DMS153 treated with DMSO at 0.1 percent for 48 hours (cell line): ENCODE results near the gene LYPLAL1.
A peak's percentile ranks its signal among the peaks of the same experiment; 100 is the strongest.

Experiments
- DNase-seq: peaks from one replicate; lab custom pipeline; 2025; ENCODE audit not compliant: unreplicated experiment; lab: John Stamatoyannopoulos, UW

Gene LYPLAL1

DNA sequence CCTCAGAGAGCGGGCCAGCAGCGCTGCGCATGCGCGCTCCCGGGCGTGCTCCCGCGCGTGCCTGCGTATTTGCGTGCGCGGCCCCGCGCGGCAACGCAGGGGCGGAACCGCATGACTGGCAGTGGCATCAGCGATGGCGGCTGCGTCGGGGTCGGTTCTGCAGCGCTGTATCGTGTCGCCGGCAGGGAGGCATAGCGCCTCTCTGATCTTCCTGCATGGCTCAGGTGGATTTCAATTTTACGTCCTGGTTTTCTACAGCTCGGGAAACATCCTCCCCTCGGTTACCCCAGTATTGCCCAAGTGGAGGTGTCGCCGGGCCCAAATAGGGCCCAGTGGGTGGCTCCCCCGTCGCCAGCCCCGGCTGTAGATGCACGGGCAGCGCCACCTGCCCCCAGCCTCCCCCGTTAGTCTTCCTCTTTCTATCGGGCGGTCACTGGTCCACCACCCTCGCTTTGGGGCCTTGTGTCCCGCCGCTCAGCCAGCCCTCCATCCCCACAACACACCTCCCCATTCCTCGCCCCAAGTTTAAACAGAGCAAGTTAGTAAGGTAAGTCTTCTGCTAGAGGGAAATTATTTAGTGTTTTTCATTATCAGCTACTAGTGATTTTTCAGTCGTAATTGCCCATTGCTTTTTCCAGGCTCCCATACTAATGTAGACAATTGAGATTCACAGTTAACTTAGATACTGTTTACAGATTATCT lies at the start of gene LYPLAL1:
Gene LYPLAL1 (plus strand): TSS at position 121 of the 702 bp plus-strand sequence. CDS start 13 bp downstream, at position 134.
- peak; percentile 92 for DNase-seq

DNA sequence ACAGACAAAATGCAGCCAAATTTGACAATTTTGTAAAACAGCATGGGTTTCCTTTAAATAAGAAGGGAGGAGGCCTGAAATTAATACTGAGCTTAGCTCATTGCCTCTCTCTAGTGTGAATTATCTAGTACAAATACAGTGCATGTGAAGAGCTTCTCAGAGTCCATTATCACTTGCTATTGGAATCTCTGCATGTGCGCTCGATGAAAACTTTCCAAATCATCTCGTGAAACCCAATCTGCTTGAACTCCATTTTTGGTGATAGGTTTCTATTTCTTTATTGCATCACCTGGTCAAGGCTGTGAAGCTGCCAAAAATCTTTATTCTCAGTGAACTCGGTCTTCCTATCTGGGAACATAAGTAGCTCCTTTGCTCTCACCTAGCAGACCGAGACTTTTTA lies 49.5 kb upstream of the LYPLAL1 start:
- no peak for DNase-seq

DNA sequence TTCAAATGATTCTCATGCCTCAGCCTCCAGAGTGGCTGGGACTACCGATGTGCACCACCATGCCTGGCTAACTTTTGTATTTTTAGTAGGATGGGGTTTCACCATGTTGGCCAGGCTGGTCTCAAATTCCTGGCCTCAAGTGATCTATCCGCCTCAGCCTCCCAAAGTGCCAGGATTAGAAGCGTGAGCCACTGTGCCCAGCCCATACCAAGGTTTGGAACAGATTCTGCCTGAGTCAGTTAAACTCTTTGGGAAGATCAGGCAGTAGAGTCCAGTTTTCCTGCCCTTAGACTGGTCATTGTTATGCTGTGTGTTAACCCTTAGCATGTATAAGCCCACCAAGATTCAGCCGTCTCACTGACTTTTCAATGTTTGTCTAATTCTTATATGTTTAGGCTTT lies 48.3 kb upstream of the LYPLAL1 start:
- DNase-seq: no peak

GRCh38 chr1:219126377-219126776 lies 47.3 kb upstream of the LYPLAL1 start:
- no peak for DNase-seq

GRCh38 chr1:219128957-219129356 lies 44.7 kb upstream of the LYPLAL1 start:
- DNase-seq: no peak

GRCh38 chr1:219130366-219130935 lies 43.2 kb upstream of the LYPLAL1 start:
- no peak for DNase-seq

- DNase-seq: no peak
Observed at GRCh38 chr1:219132939-219133338, 40.7 kb upstream of the LYPLAL1 start.

- DNase-seq: no peak
Observed at GRCh38 chr1:219138747-219139146, 34.9 kb upstream of the LYPLAL1 start.

GRCh38 chr1:219140303-219140877 lies 33.3 kb upstream of the LYPLAL1 start:
- no peak for DNase-seq

DNA sequence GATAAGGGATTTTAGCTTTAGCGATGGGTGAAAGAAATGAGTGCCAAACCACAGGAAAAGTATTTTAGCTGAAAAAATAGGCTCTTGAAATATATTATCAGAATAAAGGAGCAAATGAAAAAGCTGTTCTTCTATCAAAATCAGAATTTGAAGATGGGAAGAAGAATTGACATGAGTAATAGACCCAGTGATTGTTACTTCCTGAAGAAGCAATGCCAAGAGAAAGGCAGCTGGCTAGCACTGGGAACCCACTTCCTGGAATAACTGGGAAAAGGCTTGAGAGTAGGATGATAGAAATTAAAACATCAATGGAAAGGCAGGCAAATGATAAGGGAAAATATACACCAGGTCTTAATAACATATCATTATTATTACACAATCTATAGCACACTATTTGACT lies 29.9 kb upstream of the LYPLAL1 start:
- DNase-seq: no peak

DNA sequence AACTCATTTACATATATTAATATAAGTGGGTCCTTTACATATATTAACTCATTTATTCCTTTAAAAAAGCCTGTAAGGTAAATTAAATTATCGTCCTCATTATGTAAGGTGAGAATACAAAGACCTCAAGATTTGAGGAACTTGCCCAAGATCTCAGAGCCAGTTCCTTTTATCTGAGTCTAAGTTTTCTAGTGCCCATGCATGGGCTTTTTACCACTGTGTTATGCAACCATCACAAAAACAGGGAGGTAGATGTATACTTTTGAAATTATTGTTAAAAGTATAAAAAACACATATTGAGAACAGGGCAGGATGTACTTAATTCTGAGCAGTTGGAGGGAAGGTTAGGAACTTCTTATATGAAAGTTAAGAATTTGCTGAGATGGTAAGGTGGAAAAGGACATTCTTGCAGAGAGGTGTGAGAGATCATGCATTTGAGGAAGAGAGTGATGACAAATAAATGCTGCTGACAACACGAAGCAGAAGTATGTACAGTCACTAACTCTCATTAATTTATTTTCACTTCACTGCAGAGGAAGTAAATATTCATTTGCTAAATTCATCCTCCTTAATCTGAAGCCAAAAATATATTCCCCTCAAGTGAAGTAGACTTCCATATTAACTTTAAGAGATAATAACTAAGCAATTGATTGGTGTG lies 28.9 kb upstream of the LYPLAL1 start:
- no peak for DNase-seq

GRCh38 chr1:219147571-219148019 lies 26.1 kb upstream of the LYPLAL1 start:
- no peak for DNase-seq

GRCh38 chr1:219149009-219149577 lies 24.6 kb upstream of the LYPLAL1 start:
- DNase-seq: no peak

GRCh38 chr1:219149953-219150352 lies 23.7 kb upstream of the LYPLAL1 start:
- no peak for DNase-seq

DNA sequence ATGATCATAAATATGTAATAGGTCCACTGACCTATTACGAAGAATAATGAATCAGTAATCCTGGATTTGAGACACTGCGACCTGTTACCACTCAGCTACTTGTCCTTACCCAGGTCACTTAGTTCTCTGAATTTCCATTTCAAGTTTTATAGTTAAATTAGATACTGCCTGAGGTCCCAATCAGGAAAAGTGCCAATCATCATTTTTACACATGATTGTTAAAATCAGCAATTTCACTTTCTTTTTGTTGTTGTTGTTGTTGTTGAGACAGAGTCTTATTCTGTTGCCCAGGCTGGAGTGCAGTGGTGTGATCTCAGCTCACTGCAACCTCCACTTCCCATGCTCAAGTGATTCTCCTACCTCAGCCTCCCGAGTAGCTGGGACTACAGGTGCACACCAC lies 22.8 kb upstream of the LYPLAL1 start:
- DNase-seq: no peak

DNA sequence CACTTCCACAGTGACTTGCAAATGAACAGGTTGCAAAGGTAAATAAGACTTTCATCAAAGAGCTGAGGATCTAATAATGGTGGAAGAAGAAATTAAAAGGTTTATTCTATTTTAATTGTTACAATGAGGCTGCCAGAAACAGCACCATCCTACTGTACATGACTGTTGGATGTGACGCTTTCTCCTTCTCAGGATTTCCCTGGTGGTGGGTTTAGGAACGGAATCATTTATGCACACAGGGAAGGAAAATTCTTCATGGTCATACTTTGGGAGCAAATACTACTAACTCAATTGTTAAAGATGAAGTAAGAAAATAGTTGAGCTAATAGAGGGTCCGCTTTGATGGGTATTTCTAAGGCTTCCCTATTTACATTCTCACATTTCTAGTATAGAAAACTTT lies 22.2 kb upstream of the LYPLAL1 start:
- no peak for DNase-seq

DNA sequence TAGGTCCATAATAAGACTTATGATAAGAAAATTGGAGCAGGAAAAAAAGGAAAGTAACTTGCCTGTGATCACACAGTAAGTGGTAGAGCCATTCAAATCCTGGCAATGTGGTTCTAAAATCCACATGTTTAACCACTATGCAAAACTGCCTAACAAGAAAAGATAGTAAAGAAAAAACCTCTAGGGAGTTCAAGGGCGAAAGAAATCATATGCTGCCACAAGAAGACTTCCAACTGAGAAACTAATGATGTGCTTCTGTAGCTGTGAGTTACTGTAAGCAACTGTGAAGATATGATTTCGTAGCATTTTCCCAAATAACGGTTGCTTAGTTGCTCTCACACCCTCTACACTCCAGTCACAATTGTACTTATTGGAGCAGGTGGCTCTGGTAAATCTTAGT lies 20.9 kb upstream of the LYPLAL1 start:
- DNase-seq: no peak

DNA sequence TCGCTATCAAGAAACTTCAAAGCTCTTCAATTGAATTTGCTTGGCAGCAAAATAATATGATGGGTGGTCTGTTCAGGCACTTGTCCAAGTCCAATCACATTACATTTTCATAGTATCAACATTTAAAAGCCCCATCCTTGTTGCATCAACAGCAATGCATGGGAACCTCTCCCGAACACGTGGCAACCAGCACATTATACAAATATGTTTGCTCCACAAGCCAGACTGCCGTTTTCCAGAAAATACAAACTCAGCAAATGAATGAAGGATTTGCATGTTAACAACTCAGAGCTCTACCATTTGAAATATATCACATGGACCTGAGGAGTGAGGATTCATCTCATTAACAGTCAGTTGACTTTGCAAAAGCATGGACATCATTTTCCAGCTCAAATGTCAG lies 20.0 kb upstream of the LYPLAL1 start:
- DNase-seq: no peak

GRCh38 chr1:219155135-219155534 lies 18.5 kb upstream of the LYPLAL1 start:
- no peak for DNase-seq

GRCh38 chr1:219159946-219160645 lies 13.6 kb upstream of the LYPLAL1 start:
- no peak for DNase-seq

DNA sequence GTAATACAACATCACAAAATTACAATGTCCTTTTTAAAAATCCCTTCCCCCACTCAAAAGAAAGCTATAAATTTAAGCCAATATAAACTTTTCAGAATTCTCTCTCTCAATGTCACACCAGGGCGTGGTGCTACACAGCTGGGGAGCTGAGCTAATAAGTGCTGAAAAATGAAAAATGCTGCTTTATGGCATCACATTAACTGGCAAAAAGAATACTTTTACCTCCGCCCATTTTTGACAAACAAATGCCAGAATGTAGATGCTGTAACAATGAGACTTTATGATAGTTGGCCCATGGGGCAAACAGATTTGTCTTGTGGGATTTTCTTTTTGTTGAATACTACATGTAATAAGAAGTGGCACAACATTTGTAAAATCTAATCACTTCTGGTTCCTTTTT lies 12.7 kb upstream of the LYPLAL1 start:
- DNase-seq: no peak
